ENCODE results near the gene MAGEB4. TPM values are rescaled to one million over a fixed set of nuclear protein-coding genes. Genes with fewer than 3 reads are reported as not detected.

The MAGEB4 gene
- total and polyA plus RNA-seq, 2 donors: 0.14 to 0.23 TPM

DNA sequence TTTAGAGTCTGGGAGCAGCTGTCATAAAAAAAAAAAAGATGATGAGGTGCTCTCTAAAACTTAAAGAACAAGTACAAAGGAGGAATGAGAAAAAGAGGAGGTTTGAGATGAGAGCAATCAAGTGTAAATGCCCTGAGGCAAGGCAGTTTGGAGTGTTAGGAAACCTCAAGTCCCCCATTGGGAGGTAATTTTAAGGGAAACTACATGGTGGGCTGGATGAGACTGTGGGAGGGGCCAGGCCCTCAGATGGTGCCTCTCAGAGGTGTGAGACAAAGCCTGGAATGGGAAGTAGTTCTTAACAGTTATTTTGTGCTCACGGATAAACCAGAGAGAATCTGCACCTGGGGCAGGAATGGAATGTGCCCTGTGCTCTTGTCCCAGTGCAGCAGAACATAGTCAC lies 13.3 kb upstream of the MAGEB4 start:
- 85% methylated on average over 1 of the region's 1 CpG for WGBS
- no peak overlapping the region for H3K4me3 ChIP-seq (ENCODE audit: low read length in 2 of 2)
- H3K36me3 ChIP-seq (ENCODE audit: control insufficient read depth in 2 of 2, insufficient read depth in 2 of 2, low read length in 1 of 2): no peaks in the 10 kb centered on the region
- no peaks in the 10 kb centered on the region for H3K9me3 ChIP-seq (ENCODE audit: control insufficient read depth in 2 of 2, insufficient read depth in 1 of 2, low read length in 1 of 2)
- no peak for DNase-seq (ENCODE audit: low read depth in 6 of 9, low spot score in 9 of 9)
- H3K4me1 ChIP-seq (ENCODE audit: control insufficient read depth in 2 of 2, insufficient read depth in 2 of 2, low read length in 2 of 2): no peaks in the 10 kb centered on the region
- H3K27ac ChIP-seq (ENCODE audit: low read depth in 1 of 2, low read length in 1 of 2): no peak overlapping the region
- no peaks in the 10 kb centered on the region for H3K27me3 ChIP-seq (ENCODE audit: control insufficient read depth in 2 of 2, insufficient read depth in 1 of 2, low read length in 1 of 2)

DNA sequence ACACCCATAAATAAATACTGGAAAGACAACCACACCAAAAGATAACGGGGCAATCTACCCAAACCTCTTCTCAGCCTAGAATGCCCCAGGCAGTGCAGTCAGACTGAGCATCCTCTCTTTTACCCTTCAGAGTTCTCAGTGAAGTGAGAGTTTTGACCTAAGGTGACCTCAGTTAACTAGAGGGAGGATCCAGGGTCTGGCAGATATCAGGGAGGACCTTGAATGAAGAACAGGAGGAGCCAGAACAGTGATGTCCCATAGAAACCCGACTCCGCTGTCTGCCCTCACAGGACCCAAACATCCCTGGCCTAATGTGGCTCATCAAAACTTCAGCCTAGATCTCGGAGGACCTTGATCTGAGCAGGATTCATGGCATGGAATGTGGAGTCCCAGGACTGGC lies 11.4 kb upstream of the MAGEB4 start, which contains the start of gene MAGEB3:
TSS of gene MAGEB3 (plus strand) at position 263 of the 400 bp plus-strand sequence. CDS start 5,268 bp downstream, outside the sequence.
- H3K27ac ChIP-seq (ENCODE audit: low read depth in 1 of 2, low read length in 1 of 2): no peak within 1 kb of the TSS
- H3K27me3 ChIP-seq (ENCODE audit: control insufficient read depth in 2 of 2, insufficient read depth in 1 of 2, low read length in 1 of 2): no peaks in the 10 kb centered on the region
- 82% methylated on average over 4 of the region's 4 CpGs for WGBS

DNA sequence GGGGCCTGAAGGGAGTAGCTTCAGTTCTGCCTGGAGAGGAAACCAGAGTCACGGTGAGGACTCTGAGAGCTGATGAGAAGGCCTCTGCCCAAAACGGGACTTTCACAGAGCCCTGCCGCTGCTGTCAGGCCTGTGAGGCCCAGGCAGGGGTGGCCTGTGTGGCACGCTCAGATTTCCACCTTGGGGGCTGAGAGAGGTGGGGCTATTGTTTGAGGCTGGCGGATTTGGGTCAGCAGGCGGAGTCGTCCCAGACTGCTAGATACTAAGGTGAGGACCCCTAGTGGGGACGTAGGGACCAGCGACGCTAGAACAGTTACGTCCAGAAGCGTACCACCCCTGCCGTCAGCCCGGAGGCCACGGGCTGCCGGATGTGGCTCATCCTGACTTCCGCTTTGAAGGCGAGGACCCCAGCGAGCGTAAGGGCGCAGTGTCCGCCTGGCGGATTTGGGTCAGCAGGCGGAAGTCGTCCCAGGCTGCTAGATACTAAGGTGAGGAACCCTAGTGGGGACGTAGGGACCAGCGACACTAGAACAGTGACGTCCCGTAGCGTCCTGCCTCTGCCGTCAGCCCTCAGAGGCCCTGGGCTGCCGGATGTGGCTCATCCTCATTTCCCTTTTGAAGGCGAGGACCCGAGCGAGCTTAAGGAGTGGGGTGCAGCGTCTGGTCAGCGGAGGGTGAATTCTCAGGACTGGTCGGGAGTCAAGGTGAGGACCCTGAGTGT lies 5.1 kb downstream of the MAGEB4 start, which contains the start of gene MAGEB1:
TSS of gene MAGEB1 (plus strand) at position 378 of the 721 bp plus-strand sequence. CDS start 3,348 bp downstream, outside the sequence.
- Histone ChIP-seq H3K9me3 (ENCODE audit: control insufficient read depth in 2 of 2, insufficient read depth in 1 of 2, low read length in 1 of 2) (no peaks in the 10 kb centered on the region), H3K27ac (ENCODE audit: low read depth in 1 of 2, low read length in 1 of 2) (no peak within 1 kb of the TSS), H3K27me3 (ENCODE audit: control insufficient read depth in 2 of 2, insufficient read depth in 1 of 2, low read length in 1 of 2) (no peaks in the 10 kb centered on the region), H3K4me3 (ENCODE audit: low read length in 2 of 2) (no peak within 1 kb of the TSS), H3K36me3 (ENCODE audit: control insufficient read depth in 2 of 2, insufficient read depth in 2 of 2, low read length in 1 of 2) (no peaks in the 10 kb centered on the region), H3K4me1 (ENCODE audit: control insufficient read depth in 2 of 2, insufficient read depth in 2 of 2, low read length in 2 of 2) (no peaks in the 10 kb centered on the region)
- WGBS: 94% methylated on average over 38 of the region's 38 CpGs
- DNase-seq (ENCODE audit: low read depth in 6 of 9, low spot score in 9 of 9): no peak

More for the DNA sequence above, 11.4 kb upstream of the MAGEB4 start, which contains the start of gene MAGEB3:
- H3K36me3 ChIP-seq (ENCODE audit: control insufficient read depth in 2 of 2, insufficient read depth in 2 of 2, low read length in 1 of 2): no peaks in the 10 kb centered on the region
- H3K4me1 ChIP-seq (ENCODE audit: control insufficient read depth in 2 of 2, insufficient read depth in 2 of 2, low read length in 2 of 2): no peaks in the 10 kb centered on the region
- DNase-seq (ENCODE audit: low read depth in 6 of 9, low spot score in 9 of 9): no peak
- no peaks in the 10 kb centered on the region for H3K9me3 ChIP-seq (ENCODE audit: control insufficient read depth in 2 of 2, insufficient read depth in 1 of 2, low read length in 1 of 2)
- H3K4me3 ChIP-seq (ENCODE audit: low read length in 2 of 2): no peak within 1 kb of the TSS

DNA sequence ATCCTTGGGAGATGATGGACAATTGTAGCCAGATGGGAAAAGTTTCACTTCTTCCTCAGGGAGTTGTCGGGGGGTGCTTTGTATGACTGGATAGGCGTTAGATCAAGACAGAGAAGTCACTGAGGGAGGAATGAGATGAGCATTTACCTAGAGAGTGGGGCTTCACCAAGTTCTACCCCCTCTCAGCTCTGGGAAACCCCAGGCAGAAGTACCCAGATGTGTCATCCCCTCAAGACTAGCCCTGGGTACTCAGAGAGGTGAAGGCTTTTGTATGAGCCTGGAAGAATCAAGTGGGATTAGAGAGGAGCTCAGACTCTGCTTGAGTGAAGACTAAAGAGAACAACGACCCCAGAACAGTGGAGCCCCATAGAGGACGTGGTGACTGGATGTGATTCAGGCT lies 7.1 kb downstream of the MAGEB4 start:
- H3K9me3 ChIP-seq (ENCODE audit: control insufficient read depth in 2 of 2, insufficient read depth in 1 of 2, low read length in 1 of 2): no peaks in the 10 kb centered on the region
- no peak overlapping the region for H3K27ac ChIP-seq (ENCODE audit: low read depth in 1 of 2, low read length in 1 of 2)
- H3K4me1 ChIP-seq (ENCODE audit: control insufficient read depth in 2 of 2, insufficient read depth in 2 of 2, low read length in 2 of 2): no peaks in the 10 kb centered on the region
- H3K27me3 ChIP-seq (ENCODE audit: control insufficient read depth in 2 of 2, insufficient read depth in 1 of 2, low read length in 1 of 2): no peaks in the 10 kb centered on the region
- no peak for DNase-seq (ENCODE audit: low read depth in 6 of 9, low spot score in 9 of 9)
- H3K4me3 ChIP-seq (ENCODE audit: low read length in 2 of 2): no peak overlapping the region
- WGBS: 92% methylated on average over 4 of the region's 4 CpGs
- no peaks in the 10 kb centered on the region for H3K36me3 ChIP-seq (ENCODE audit: control insufficient read depth in 2 of 2, insufficient read depth in 2 of 2, low read length in 1 of 2)

DNA sequence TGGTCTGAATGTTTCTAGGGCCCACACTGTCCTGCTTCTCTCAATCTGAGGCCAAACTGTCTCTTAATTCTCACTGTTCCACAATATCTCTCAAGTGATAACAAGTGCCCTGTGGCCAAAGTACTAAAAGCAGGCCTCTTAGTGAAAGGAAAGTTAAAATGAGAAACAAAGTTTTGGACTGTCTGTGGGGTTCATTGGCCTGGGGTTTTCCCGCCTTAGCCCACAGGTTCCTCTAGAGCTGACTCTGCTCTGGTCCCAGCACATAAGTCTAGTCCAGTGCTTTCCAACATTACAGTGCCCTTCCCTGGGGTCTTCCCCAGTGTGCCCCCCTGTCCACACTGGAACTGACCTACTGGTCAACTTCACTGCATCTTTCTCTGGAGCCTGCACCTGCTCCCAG lies 11.5 kb downstream of the MAGEB4 start:
- H3K36me3 ChIP-seq (ENCODE audit: control insufficient read depth in 2 of 2, insufficient read depth in 2 of 2, low read length in 1 of 2): no peaks in the 10 kb centered on the region
- 100% methylated on average over 1 of the region's 1 CpG for WGBS
- H3K9me3 ChIP-seq (ENCODE audit: control insufficient read depth in 2 of 2, insufficient read depth in 1 of 2, low read length in 1 of 2): no peaks in the 10 kb centered on the region
- H3K4me1 ChIP-seq (ENCODE audit: control insufficient read depth in 2 of 2, insufficient read depth in 2 of 2, low read length in 2 of 2): no peaks in the 10 kb centered on the region
- no peak overlapping the region for H3K27ac ChIP-seq (ENCODE audit: low read depth in 1 of 2, low read length in 1 of 2)
- no peaks in the 10 kb centered on the region for H3K27me3 ChIP-seq (ENCODE audit: control insufficient read depth in 2 of 2, insufficient read depth in 1 of 2, low read length in 1 of 2)
- DNase-seq (ENCODE audit: low read depth in 6 of 9, low spot score in 9 of 9): no peak
- no peak overlapping the region for H3K4me3 ChIP-seq (ENCODE audit: low read length in 2 of 2)

DNA sequence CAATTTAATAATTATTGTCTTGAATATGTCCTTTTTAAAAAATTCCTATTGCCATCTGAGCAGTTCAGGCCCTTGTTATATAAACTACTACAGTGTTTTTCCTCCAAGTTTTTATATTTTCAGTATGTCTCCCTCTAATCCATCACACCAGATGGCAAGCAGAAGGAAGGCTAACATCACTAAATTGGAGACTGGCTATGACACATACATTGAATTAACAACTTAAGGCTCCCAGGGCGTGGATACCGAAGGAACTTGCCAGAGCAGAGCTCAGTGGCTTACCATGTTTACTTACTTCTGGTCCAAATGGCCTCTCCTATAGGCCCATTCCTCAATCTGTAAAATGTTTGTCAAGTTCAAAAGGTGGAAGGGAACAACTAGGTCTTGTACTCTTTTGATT lies 18.1 kb downstream of the MAGEB4 start:
- no peaks in the 10 kb centered on the region for H3K9me3 ChIP-seq (ENCODE audit: control insufficient read depth in 2 of 2, insufficient read depth in 1 of 2, low read length in 1 of 2)
- no peaks in the 10 kb centered on the region for H3K4me1 ChIP-seq (ENCODE audit: control insufficient read depth in 2 of 2, insufficient read depth in 2 of 2, low read length in 2 of 2)
- WGBS: 92% methylated on average over 2 of the region's 2 CpGs
- H3K27me3 ChIP-seq (ENCODE audit: control insufficient read depth in 2 of 2, insufficient read depth in 1 of 2, low read length in 1 of 2): no peaks in the 10 kb centered on the region
- H3K27ac ChIP-seq (ENCODE audit: low read depth in 1 of 2, low read length in 1 of 2): no peak overlapping the region
- no peak overlapping the region for H3K4me3 ChIP-seq (ENCODE audit: low read length in 2 of 2)
- no peaks in the 10 kb centered on the region for H3K36me3 ChIP-seq (ENCODE audit: control insufficient read depth in 2 of 2, insufficient read depth in 2 of 2, low read length in 1 of 2)
- no peak for DNase-seq (ENCODE audit: low read depth in 6 of 9, low spot score in 9 of 9)

DNA sequence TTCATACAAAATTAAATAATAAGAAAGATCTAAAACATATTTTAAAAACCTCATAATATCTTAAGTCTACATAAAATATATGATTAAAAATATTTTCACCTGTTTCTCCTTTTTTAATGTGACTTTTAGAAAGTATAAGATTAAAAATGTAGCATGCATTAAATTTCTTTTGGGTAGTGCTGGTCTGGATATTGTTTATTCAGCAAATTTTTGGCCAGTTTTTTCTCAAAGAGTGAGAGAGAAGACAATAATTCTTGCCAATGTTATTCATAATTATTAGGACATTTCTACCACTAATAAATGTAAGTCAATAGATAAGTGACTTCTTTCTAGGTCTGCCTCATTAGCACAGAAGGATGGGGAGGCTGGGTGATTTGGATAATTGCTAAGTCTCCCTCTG lies 19.2 kb downstream of the MAGEB4 start:
- Histone ChIP-seq H3K4me1 (ENCODE audit: control insufficient read depth in 2 of 2, insufficient read depth in 2 of 2, low read length in 2 of 2) (no peaks in the 10 kb centered on the region), H3K4me3 (ENCODE audit: low read length in 2 of 2) (no peak overlapping the region), H3K27me3 (ENCODE audit: control insufficient read depth in 2 of 2, insufficient read depth in 1 of 2, low read length in 1 of 2) (no peaks in the 10 kb centered on the region), H3K36me3 (ENCODE audit: control insufficient read depth in 2 of 2, insufficient read depth in 2 of 2, low read length in 1 of 2) (no peaks in the 10 kb centered on the region), H3K27ac (ENCODE audit: low read depth in 1 of 2, low read length in 1 of 2) (no peak overlapping the region), H3K9me3 (ENCODE audit: control insufficient read depth in 2 of 2, insufficient read depth in 1 of 2, low read length in 1 of 2) (no peaks in the 10 kb centered on the region)
- no peak for DNase-seq (ENCODE audit: low read depth in 6 of 9, low spot score in 9 of 9)

DNA sequence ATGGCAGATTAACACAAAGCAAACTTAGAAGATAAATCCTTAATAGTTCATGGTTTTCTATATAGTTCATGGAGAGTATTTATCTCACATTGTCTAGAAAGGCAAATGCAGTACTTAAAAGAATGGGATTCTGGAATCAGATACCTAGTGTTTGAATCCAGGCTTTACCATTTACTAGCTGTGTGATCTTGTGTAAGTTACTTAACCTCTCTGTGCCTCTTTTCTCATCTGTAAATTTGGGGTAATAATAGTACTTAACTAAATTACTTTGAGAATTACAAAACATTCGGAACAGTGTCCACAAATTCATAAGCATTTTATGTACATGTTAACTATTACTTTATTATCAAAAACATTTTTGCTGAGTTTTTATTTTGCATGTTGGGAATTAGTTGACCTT lies 21.0 kb downstream of the MAGEB4 start:
- H3K4me1 ChIP-seq (ENCODE audit: control insufficient read depth in 2 of 2, insufficient read depth in 2 of 2, low read length in 2 of 2): no peaks in the 10 kb centered on the region
- H3K4me3 ChIP-seq (ENCODE audit: low read length in 2 of 2): no peak overlapping the region
- H3K36me3 ChIP-seq (ENCODE audit: control insufficient read depth in 2 of 2, insufficient read depth in 2 of 2, low read length in 1 of 2): no peaks in the 10 kb centered on the region
- 96% methylated on average over 1 of the region's 1 CpG for WGBS
- no peak overlapping the region for H3K27ac ChIP-seq (ENCODE audit: low read depth in 1 of 2, low read length in 1 of 2)
- no peak for DNase-seq (ENCODE audit: low read depth in 6 of 9, low spot score in 9 of 9)
- H3K27me3 ChIP-seq (ENCODE audit: control insufficient read depth in 2 of 2, insufficient read depth in 1 of 2, low read length in 1 of 2): no peaks in the 10 kb centered on the region
- H3K9me3 ChIP-seq (ENCODE audit: control insufficient read depth in 2 of 2, insufficient read depth in 1 of 2, low read length in 1 of 2): no peaks in the 10 kb centered on the region

DNA sequence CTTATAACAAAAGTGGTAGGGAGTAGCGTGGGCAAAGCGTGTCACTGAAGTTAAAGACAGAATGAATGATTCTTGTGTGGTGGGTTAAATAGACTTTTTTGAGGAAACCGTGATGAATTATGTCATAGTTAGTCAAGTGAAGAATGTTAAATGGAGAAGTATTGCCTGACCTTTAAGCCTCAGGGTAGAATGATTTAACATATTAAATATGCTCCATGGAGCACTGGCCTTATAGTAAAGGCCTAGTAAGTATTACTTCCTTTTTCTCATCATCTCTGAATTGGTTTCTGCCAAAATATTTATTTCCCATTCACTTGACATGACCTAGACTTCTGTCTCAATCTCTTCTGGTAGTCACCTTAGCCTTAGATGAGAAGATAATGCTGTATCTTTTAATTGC lies 28.8 kb downstream of the MAGEB4 start:
- WGBS: 96% methylated on average over 3 of the region's 3 CpGs
- Histone ChIP-seq H3K4me3 (ENCODE audit: low read length in 2 of 2) (no peak overlapping the region), H3K4me1 (ENCODE audit: control insufficient read depth in 2 of 2, insufficient read depth in 2 of 2, low read length in 2 of 2) (no peaks in the 10 kb centered on the region), H3K9me3 (ENCODE audit: control insufficient read depth in 2 of 2, insufficient read depth in 1 of 2, low read length in 1 of 2) (no peaks in the 10 kb centered on the region), H3K27me3 (ENCODE audit: control insufficient read depth in 2 of 2, insufficient read depth in 1 of 2, low read length in 1 of 2) (no peaks in the 10 kb centered on the region), H3K36me3 (ENCODE audit: control insufficient read depth in 2 of 2, insufficient read depth in 2 of 2, low read length in 1 of 2) (no peaks in the 10 kb centered on the region), H3K27ac (ENCODE audit: low read depth in 1 of 2, low read length in 1 of 2) (no peak overlapping the region)
- DNase-seq (ENCODE audit: low read depth in 6 of 9, low spot score in 9 of 9): no peak

Measured in thymus (tissue), 11 donors.